Left kidney (tissue), 8 donors: Measurements from ENCODE around the gene DDI1. TPM values are rescaled to one million over a fixed set of nuclear protein-coding genes. Genes with fewer than 3 reads are reported as not detected.

Experiments
- DNase-seq: peaks from one replicate; pipeline ENCODE4 v3.0.0-alpha.2; 2013
- long read RNA-seq, 8 donors: transcript quantifications; one replicate each; lab custom pipeline, GENCODE V29; 2026
- polyA plus RNA-seq: library from polyadenylated mRNA; unstranded; fragments of 120-200 nt; gene quantifications from one replicate; pipeline ENCODE4 v1.2.1, GENCODE V29; 2013; ENCODE audit not compliant: insufficient read length

The DDI1 gene
- polyA plus RNA-seq = not detected
- long read RNA-seq, donor 1 = 0 reads
- long read RNA-seq, donor 2 = 0 reads
- long read RNA-seq, donor 3 = 0 reads
- long read RNA-seq, donor 4 = 0 reads
- long read RNA-seq, donor 5 = 0 reads
- long read RNA-seq, donor 6 = 0 reads
- long read RNA-seq, donor 7, partial matches to known transcripts = 0 of 13 reads
- long read RNA-seq, donor 7, other reads (novel, unspliced or antisense) = 13 of 13 reads
- long read RNA-seq, donor 8 = 0 reads

- DNase-seq = no peak
These were observed at the start of gene DDI1 for GRCh38 chr11:104036588-104036987. Gene DDI1 (plus strand): TSS chr11:104036640. CDS start chr11:104036823, 183 bp downstream.

- no peak for DNase-seq
These were observed 48.5 kb upstream of the DDI1 start for GRCh38 chr11:103987629-103988594.

GRCh38 chr11:103988595-103988969 is 47.9 kb upstream of the DDI1 start:
- DNase-seq = no peak

GRCh38 chr11:103993507-103993906 is 42.9 kb upstream of the DDI1 start:
- no peak for DNase-seq

GRCh38 chr11:103994094-103994493 is 42.3 kb upstream of the DDI1 start:
- DNase-seq = no peak

GRCh38 chr11:103994518-103994917 is 41.9 kb upstream of the DDI1 start:
- DNase-seq = no peak

- DNase-seq = no peak
These were observed 40.5 kb upstream of the DDI1 start for GRCh38 chr11:103995896-103996295.

- DNase-seq = no peak
These were observed 39.4 kb upstream of the DDI1 start for GRCh38 chr11:103997082-103997481.

- DNase-seq = no peak
These were observed 37.5 kb upstream of the DDI1 start for GRCh38 chr11:103998826-103999508.

GRCh38 chr11:104000798-104001197 is 35.6 kb upstream of the DDI1 start:
- no peak for DNase-seq

GRCh38 chr11:104001561-104002056 is 34.8 kb upstream of the DDI1 start:
- DNase-seq = no peak

GRCh38 chr11:104003491-104003890 is 32.9 kb upstream of the DDI1 start:
- no peak for DNase-seq

GRCh38 chr11:104005234-104005855 is 31.1 kb upstream of the DDI1 start:
- no peak for DNase-seq

GRCh38 chr11:104009744-104010143 is 26.7 kb upstream of the DDI1 start:
- DNase-seq = no peak

- no peak for DNase-seq
These were observed 25.4 kb upstream of the DDI1 start for GRCh38 chr11:104011044-104011443.

- DNase-seq = no peak
These were observed 20.6 kb upstream of the DDI1 start for GRCh38 chr11:104015649-104016415.

- DNase-seq = no peak
These were observed 11.9 kb upstream of the DDI1 start for GRCh38 chr11:104024572-104024971.

- no peak for DNase-seq
These were observed 7.8 kb upstream of the DDI1 start for GRCh38 chr11:104028476-104029263.

GRCh38 chr11:104033134-104033533 is 3.3 kb upstream of the DDI1 start:
- no peak for DNase-seq

- no peak for DNase-seq
These were observed 2.9 kb upstream of the DDI1 start for GRCh38 chr11:104033561-104033960.
